ENCODE results near the gene FTSJ1. TPM values are rescaled to one million over a fixed set of nuclear protein-coding genes. Genes with fewer than 3 reads are reported as not detected.
"Not testable (repeated sequence)": the region's sequence is repeated elsewhere in the genome, so short reads cannot be mapped to it uniquely, and the experiment has no call there.

Gene FTSJ1
- total RNA-seq, 4 donors from 2014 or later = 45.7 to 74.7 (median 56.1) TPM

DNA sequence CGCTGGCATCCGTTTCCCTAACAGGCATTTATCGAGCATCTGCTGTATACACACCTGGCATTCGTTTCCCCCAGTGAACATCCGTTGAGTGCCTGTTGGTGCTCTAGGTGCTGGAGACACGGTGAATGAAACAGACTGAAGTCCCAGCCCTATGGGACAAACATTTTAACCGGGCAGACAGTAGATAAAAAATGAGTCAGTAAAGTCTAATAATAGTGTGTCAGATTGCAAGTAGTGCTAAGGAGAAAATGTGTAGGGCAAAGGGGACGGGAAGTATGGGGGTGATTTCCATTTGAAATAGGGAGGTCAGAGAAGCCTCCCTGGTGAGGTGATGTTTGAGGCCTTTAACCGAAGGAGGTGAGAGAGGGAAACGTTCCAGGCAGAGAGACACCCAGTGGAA, 40.3 kb downstream of the FTSJ1 start:
- no peak for ATAC-seq (ENCODE audit: low FRiP score)
- no peak for TF ChIP-seq CTCF (IDR thresholded peaks at IDR 0.05)
- DNase-seq (ENCODE audit: low spot score) = no peak

- ATAC-seq (ENCODE audit: low FRiP score) (no peak), DNase-seq (ENCODE audit: low spot score) (no peak)
- TF ChIP-seq CTCF (IDR thresholded peaks at IDR 0.05) = no peak
Observed at GRCh38 chrX:48516987-48517386, 41.0 kb downstream of the FTSJ1 start.

DNA sequence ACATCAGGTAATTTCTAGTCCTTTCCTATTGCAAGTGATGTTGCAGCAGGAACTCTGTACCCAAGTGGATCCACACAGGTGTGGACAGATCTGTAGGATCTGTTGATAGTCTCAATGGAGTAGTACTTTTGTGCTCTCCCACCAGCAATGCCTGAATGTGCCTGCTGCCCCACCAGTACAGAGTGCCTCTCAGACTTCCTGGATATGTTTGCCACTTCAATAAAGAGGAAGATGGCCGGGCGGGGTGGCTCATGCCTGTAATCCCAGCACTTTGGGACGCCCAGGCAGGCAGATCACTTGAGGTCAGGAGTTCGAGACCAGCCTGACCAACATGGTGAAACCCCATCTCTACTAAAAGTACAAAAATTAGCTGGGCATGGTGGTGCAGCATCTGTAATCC, 43.5 kb downstream of the FTSJ1 start:
- not testable (repeated sequence) for DNase-seq (ENCODE audit: low spot score); ATAC-seq (ENCODE audit: low FRiP score)

- no peak for TF ChIP-seq CTCF (IDR thresholded peaks at IDR 0.05)
- ATAC-seq (ENCODE audit: low FRiP score) (no peak), DNase-seq (ENCODE audit: low spot score) (no peak)
Observed at GRCh38 chrX:48520455-48520854, 44.5 kb downstream of the FTSJ1 start.

DNA sequence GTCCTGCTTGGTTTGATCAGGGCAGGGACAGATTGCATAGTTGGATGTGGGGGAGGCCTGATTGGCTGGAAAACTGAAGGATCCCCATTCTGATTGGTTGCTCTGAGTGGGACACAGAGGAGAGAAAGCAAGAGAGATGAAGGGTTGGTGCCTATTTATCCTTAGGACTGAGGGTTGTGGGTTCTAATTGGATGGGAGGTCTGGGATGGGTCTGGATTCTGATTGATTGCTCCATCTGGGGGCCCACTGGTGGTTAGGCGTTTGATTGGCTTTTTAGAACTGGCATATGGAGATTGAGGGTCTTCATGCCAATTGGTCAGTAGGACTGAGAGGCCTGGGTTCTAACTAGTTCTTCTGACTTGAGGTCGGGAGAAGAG, 45.0 kb downstream of the FTSJ1 start:
- ATAC-seq (ENCODE audit: low FRiP score) (no peak), DNase-seq (ENCODE audit: low spot score) (no peak)
- no peak for TF ChIP-seq CTCF (IDR thresholded peaks at IDR 0.05)

DNA sequence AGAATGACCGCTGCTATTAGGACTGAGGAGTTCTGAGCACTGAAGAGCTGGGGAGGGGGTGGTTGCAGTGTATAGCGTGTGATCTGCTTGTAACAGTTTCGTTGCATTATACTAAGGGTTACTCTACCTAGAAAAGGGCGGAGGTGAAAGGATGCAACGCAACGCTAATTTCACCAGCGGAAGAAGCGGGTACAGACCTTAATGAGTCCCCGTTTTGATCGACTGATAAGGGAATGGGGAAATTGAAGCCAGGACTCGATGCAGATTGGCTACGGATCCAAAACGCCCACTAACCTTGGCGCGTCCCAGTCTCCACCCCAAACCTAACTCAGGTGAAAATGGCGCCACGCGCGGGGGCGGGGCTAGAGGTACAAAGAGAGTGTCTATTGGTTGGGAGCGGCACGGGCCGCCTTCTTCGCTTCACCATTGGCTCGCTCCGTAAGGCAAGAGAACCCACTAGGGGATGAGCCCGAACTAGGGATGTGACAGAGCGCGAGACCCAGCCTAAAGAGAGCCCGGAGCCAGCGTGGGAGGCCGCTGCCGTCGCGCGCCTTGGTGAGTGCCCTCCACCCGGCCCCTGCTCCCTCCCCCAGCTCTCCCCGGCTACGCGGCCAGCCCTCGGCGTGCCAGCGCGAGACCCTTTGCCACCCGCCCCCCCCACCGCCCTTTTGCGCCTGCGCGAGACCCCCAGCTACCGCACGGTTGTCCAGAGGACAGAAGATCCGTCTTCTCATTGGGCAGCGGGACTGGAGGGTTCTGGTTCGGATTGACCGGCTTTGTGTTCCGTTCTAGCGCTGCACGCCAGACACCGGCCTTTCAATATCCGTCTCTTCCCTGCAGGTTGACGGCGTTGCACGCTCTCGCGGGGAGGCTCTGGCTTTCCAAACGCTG, 45.6 kb downstream of the FTSJ1 start, which contains the start of gene EBP:
TSS of gene EBP (plus strand) at position 456 of the 891 bp plus-strand sequence. CDS start 1,964 bp downstream, outside the sequence.
- peak; percentile 95 for ATAC-seq (ENCODE audit: low FRiP score)
- TF ChIP-seq CTCF (IDR thresholded peaks at IDR 0.05) = no peak
- peak; percentile 74 for DNase-seq (ENCODE audit: low spot score)

GRCh38 chrX:48522291-48522690, 46.3 kb downstream of the FTSJ1 start:
- no peak for ATAC-seq (ENCODE audit: low FRiP score)
- no peak for DNase-seq (ENCODE audit: low spot score)
- TF ChIP-seq CTCF (IDR thresholded peaks at IDR 0.05) = no peak
